Vagina (tissue), 2 donors: ENCODE results near the gene MORF4L1.

Experiments used
- POLR2A ChIP-seq, 2 donors: fragments of 450-650 bp; IDR thresholded peaks; one replicate each; pipeline ENCODE4 v1.6.1; 2017; ENCODE audit warnings: antibody characterized with exemption in 2 of 2, mild to moderate bottlenecking in 2 of 2, moderate library complexity in 2 of 2
- POLR2AphosphoS5 ChIP-seq, 2 donors: sonication (generic); formaldehyde crosslinking; IDR thresholded peaks; one replicate each; pipeline ENCODE4 v1.9.0; 2017; ENCODE audit warnings: antibody characterized with exemption in 2 of 2, mild to moderate bottlenecking in 2 of 2, low read depth in 1 of 2; ENCODE audit not compliant: insufficient read depth in 1 of 2
- TF ChIP-seq, protein P1 (sequence below), 3 experiments: fragments of 450-650 bp in 2 of 3; fragments of 200-600 bp in 1 of 3; sonication (generic) in 1 of 3; IDR thresholded peaks; one replicate each; pipeline ENCODE4 v1.5.1; 2017 to 2019; ENCODE audit warnings: antibody characterized with exemption in 3 of 3, mild to moderate bottlenecking in 2 of 3, moderate library complexity in 2 of 3

DNA sequence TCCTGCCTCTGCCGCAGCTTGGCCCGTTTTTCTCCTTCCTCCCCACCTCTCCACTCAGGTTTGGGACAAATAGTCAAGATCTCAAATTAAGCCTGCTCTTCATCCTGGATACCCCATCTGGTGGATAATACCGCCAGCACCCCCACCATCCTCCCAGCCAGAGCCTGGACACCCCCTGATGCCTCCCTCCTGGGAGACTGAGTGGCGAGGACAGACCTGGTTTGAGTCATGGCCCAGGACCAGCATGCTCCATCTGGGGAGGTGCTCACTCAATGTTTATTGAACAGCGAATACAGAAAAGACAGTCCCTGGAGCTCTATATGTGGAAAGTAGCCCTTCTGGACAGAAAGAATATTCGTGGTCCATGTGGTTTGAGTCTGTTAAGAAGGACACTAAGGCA is 48.8 kb downstream of the MORF4L1 start:
- TF ChIP-seq, protein P1, sequence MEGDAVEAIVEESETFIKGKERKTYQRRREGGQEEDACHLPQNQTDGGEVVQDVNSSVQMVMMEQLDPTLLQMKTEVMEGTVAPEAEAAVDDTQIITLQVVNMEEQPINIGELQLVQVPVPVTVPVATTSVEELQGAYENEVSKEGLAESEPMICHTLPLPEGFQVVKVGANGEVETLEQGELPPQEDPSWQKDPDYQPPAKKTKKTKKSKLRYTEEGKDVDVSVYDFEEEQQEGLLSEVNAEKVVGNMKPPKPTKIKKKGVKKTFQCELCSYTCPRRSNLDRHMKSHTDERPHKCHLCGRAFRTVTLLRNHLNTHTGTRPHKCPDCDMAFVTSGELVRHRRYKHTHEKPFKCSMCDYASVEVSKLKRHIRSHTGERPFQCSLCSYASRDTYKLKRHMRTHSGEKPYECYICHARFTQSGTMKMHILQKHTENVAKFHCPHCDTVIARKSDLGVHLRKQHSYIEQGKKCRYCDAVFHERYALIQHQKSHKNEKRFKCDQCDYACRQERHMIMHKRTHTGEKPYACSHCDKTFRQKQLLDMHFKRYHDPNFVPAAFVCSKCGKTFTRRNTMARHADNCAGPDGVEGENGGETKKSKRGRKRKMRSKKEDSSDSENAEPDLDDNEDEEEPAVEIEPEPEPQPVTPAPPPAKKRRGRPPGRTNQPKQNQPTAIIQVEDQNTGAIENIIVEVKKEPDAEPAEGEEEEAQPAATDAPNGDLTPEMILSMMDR (IDR thresholded peaks at IDR 0.05) = no peak
- TF ChIP-seq POLR2A (IDR thresholded peaks at IDR 0.05) (no peak), POLR2AphosphoS5 (IDR thresholded peaks at IDR 0.05; ENCODE audit: insufficient read depth in 1 of 2, low read depth in 1 of 2) (no peak)
